CD14-positive monocyte (primary cell): ENCODE results near the gene SCYGR1. TPM values are rescaled to one million over a fixed set of nuclear protein-coding genes. Genes with fewer than 3 reads are reported as not detected.

Experiments
- DNase-seq, 3 donors: peaks; one replicate each; pipeline ENCODE4 v3.0.0-alpha.2; 2011 to 2022
- H2AFZ ChIP-seq: 2 replicates; pipeline ENCODE4 v1.6.0; 2012; ENCODE audit warnings: mild to moderate bottlenecking, low read depth, low read length, inconsistent platforms; ENCODE audit not compliant: insufficient read depth, poor library complexity, severe bottlenecking
- H3K27ac ChIP-seq, 2 donors: 1 replicate in 1 of 2; 2 replicates in 1 of 2; pipeline ENCODE4 v1.5.1; 2012 to 2013; ENCODE audit warnings: low read length in 2 of 2, control low read depth in 1 of 2, inconsistent platforms in 1 of 2, low read depth in 1 of 2, mild to moderate bottlenecking in 1 of 2
- H3K27me3 ChIP-seq, 2 donors: one replicate each; pipeline versions ENCODE4 v1.6.0 to v1.6.1; 2011 to 2013; ENCODE audit warnings: low read length in 2 of 2; ENCODE audit not compliant: control insufficient read depth in 2 of 2, insufficient read depth in 2 of 2
- H3K36me3 ChIP-seq, 2 donors: replicated peaks in 1 of 2; 1 replicate in 1 of 2; 2 replicates in 1 of 2; pipeline versions ENCODE4 v1.5.1 to v1.6.1; 2012 to 2013; ENCODE audit warnings: low read length in 2 of 2, control low read depth in 1 of 2, inconsistent platforms in 1 of 2, mild to moderate bottlenecking in 1 of 2; ENCODE audit not compliant: insufficient read depth in 2 of 2, control insufficient read depth in 1 of 2
- H3K4me1 ChIP-seq, 2 donors: 1 replicate in 1 of 2; 2 replicates in 1 of 2; pipeline versions ENCODE4 v1.5.1 to v1.6.1; 2012 to 2013; ENCODE audit warnings: low read length in 2 of 2, control low read depth in 1 of 2, inconsistent platforms in 1 of 2, mild to moderate bottlenecking in 1 of 2, moderate library complexity in 1 of 2; ENCODE audit not compliant: insufficient read depth in 2 of 2, control insufficient read depth in 1 of 2
- H3K4me2 ChIP-seq: replicated peaks from 2 replicates; pipeline ENCODE3; 2012; ENCODE audit warnings: low read length, moderate library complexity, mild to moderate bottlenecking; ENCODE audit not compliant: poor library complexity, severe bottlenecking; ENCODE audit errors: extremely low read depth
- H3K4me3 ChIP-seq, 3 experiments: fragments of 200-600 bp in 1 of 3; sonication (generic) in 1 of 3; replicated peaks in 1 of 3; 1 replicate in 2 of 3; 2 replicates in 1 of 3; pipeline ENCODE4 v1.5.1; 2011 to 2013; ENCODE audit warnings: low read length in 3 of 3, mild to moderate bottlenecking in 3 of 3, control low read depth in 2 of 3, low read depth in 2 of 3, inconsistent platforms in 1 of 3, moderate library complexity in 1 of 3
- H3K79me2 ChIP-seq: 2 replicates; pipeline ENCODE4 v1.6.0; 2012; ENCODE audit warnings: mild to moderate bottlenecking, control low read depth, inconsistent platforms, low read length, moderate library complexity; ENCODE audit not compliant: insufficient read depth
- H3K9ac ChIP-seq: 2 replicates; pipeline ENCODE4 v1.6.0; 2017; ENCODE audit warnings: low read length, mild to moderate bottlenecking; ENCODE audit not compliant: insufficient read depth, poor library complexity, severe bottlenecking
- H3K9me3 ChIP-seq, 2 donors: replicated peaks in 1 of 2; 1 replicate in 1 of 2; 2 replicates in 1 of 2; pipeline versions ENCODE4 v1.5.1 to v1.6.1; 2012 to 2013; ENCODE audit warnings: low read length in 2 of 2, control low read depth in 1 of 2; ENCODE audit not compliant: control insufficient read depth in 1 of 2, insufficient read depth in 1 of 2
- H4K20me1 ChIP-seq: 2 replicates; pipeline ENCODE4 v1.6.0; 2012; ENCODE audit warnings: mild to moderate bottlenecking, low read length, control low read depth, moderate library complexity; ENCODE audit not compliant: insufficient read depth
- H3K27ac Mint-ChIP-seq, 7 donors: one replicate each; pipeline ENCODE4 v1.8.0; 2020; ENCODE audit warnings: mild to moderate bottlenecking in 7 of 7, mixed read lengths in 7 of 7, moderate library complexity in 6 of 7, inconsistent platforms in 2 of 7
- H3K27me3 Mint-ChIP-seq, 3 donors: one replicate each; pipeline ENCODE4 v1.8.0; 2021 to 2022; ENCODE audit warnings: low read depth in 3 of 3, mild to moderate bottlenecking in 3 of 3, mixed read lengths in 3 of 3, moderate library complexity in 3 of 3, inconsistent platforms in 1 of 3
- H3K36me3 Mint-ChIP-seq, 2 donors: one replicate each; pipeline ENCODE4 v1.8.0; 2020; ENCODE audit warnings: mixed read lengths in 2 of 2, inconsistent platforms in 1 of 2, mild to moderate bottlenecking in 1 of 2
- H3K4me1 Mint-ChIP-seq: one replicate; pipeline ENCODE4 v1.8.0; 2020; ENCODE audit warnings: mild to moderate bottlenecking, mixed read lengths
- H3K4me3 Mint-ChIP-seq, 2 donors: one replicate each; pipeline ENCODE4 v1.8.0; 2020; ENCODE audit warnings: mild to moderate bottlenecking in 2 of 2, mixed read lengths in 2 of 2, moderate library complexity in 1 of 2
- H3K9me3 Mint-ChIP-seq, 7 donors: one replicate each; pipeline ENCODE4 v1.8.0; 2020 to 2022; ENCODE audit warnings: mixed read lengths in 7 of 7, mild to moderate bottlenecking in 6 of 7, moderate library complexity in 6 of 7, inconsistent platforms in 2 of 7
- WGBS: methylation state at CpG from one replicate; pipeline ENCODE4 v1.1.5; 2013; ENCODE audit warnings: missing lambda C conversion rate; ENCODE audit not compliant: insufficient coverage; 5-methylcytosine and 5-hydroxymethylcytosine counted together
- intact Hi-C, 2 donors: fragments of 100-400 bp; cut with micrococcal nuclease; formaldehyde crosslinking; loops; one replicate each; pipeline versions ENCODE4 v1.15.0 to v1.15.1; 2023
- polyA plus RNA-seq, 3 donors: library from polyadenylated mRNA; depleted of rRNA in 1 of 3; unstranded in 2 of 3; stranded (reverse) in 1 of 3; fragments of 300-500 nt in 2 of 3; fragments of >200 nt in 1 of 3; fragmentation: Illumina TruSeq in 2 of 3; gene quantifications; 1 replicate in 2 of 3; 2 replicates in 1 of 3; pipeline ENCODE4 v1.2.3, GENCODE V29; 2012 to 2021
- TF ChIP-seq, protein P1 (sequence below): fragments of 200-600 bp; IDR thresholded peaks from one replicate; pipeline ENCODE4 v1.8.0; 2022; ENCODE audit warnings: antibody characterized with exemption, mild to moderate bottlenecking

Gene SCYGR1
- polyA plus RNA-seq, 3 donors: not detected

DNA sequence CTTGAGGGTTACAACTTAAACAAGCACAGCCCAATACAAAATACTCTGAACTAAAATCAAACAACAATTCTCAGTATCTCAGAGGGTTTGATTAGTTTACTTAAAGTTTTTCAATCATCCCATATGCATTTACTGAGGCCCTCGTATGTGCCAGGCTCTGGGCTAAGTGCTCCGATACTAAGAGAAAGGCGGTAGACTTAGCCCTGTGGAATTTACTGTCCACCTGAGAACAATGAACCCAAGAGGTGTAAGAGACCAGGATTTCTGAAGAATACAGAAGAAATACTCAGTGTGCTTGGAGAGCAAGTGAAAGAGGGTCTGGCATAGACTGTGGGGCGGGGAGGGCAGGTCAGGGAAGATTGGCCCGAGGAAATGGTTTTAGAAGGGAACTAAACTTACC is 25.1 kb upstream of the SCYGR1 start:
- peak overlapping the region in 1 of 2 donors; percentile 21 for H3K27ac ChIP-seq
- H3K4me2 ChIP-seq: no peak overlapping the region
- H3K4me3 Mint-ChIP-seq: peak overlapping the region in 1 of 2 donors; percentile 43
- peaks cover 0 to 2% (median 1%) of the 10 kb centered on the region in 3 donors for H3K27me3 Mint-ChIP-seq
- H3K4me1 ChIP-seq: peaks cover 85 to 90% of the 10 kb centered on the region in 2 donors
- no peaks in the 10 kb centered on the region for H3K9me3 ChIP-seq
- H3K36me3 ChIP-seq: no peaks in the 10 kb centered on the region
- 100% methylated on average over 1 of the region's 5 CpGs for WGBS
- peaks cover 80% of the 10 kb centered on the region for H3K4me1 Mint-ChIP-seq
- peak overlapping the region in 1 of 3 experiments; percentile 23 for H3K4me3 ChIP-seq
- intact Hi-C loops: no loop called here
- H3K27me3 ChIP-seq: no peaks in the 10 kb centered on the region
- H4K20me1 ChIP-seq: no peaks in the 10 kb centered on the region
- H3K9ac ChIP-seq: no peak overlapping the region
- peaks cover 0 to 6% of the 10 kb centered on the region in 2 donors for H3K36me3 Mint-ChIP-seq
- no peaks in the 10 kb centered on the region for H3K79me2 ChIP-seq
- TF ChIP-seq, protein P1, sequence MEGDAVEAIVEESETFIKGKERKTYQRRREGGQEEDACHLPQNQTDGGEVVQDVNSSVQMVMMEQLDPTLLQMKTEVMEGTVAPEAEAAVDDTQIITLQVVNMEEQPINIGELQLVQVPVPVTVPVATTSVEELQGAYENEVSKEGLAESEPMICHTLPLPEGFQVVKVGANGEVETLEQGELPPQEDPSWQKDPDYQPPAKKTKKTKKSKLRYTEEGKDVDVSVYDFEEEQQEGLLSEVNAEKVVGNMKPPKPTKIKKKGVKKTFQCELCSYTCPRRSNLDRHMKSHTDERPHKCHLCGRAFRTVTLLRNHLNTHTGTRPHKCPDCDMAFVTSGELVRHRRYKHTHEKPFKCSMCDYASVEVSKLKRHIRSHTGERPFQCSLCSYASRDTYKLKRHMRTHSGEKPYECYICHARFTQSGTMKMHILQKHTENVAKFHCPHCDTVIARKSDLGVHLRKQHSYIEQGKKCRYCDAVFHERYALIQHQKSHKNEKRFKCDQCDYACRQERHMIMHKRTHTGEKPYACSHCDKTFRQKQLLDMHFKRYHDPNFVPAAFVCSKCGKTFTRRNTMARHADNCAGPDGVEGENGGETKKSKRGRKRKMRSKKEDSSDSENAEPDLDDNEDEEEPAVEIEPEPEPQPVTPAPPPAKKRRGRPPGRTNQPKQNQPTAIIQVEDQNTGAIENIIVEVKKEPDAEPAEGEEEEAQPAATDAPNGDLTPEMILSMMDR: no peak
- H3K9me3 Mint-ChIP-seq: no peaks in the 10 kb centered on the region
- H2AFZ ChIP-seq: peak overlapping the region; percentile 29
- peak overlapping the region in 5 of 7 donors; percentile 10 to 84 (median 67) for H3K27ac Mint-ChIP-seq
- no peak for DNase-seq

DNA sequence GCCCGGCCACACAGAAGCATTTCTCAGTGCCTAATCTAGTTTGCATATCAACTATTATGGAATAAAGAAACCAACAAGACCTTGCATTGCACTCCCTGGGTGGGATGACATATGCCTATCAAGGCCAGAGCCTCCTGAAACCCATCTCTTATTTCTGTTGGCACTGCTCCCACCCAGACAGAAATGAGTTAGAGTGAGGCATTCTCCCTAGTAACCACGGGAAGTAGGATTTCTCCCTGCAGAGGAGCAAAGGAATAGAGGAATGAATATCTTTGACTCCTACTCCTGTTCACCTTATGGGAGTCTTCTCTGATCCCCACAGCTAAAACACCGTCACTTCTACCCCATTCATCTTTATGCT is 24.2 kb upstream of the SCYGR1 start:
- no peak overlapping the region for H3K4me3 Mint-ChIP-seq
- Histone ChIP-seq H3K9ac (no peak overlapping the region), H3K4me1 (peaks cover 85 to 90% of the 10 kb centered on the region in 2 donors), H3K27ac (no peak overlapping the region), H3K4me2 (no peak overlapping the region), H2AFZ (no peak overlapping the region), H3K79me2 (no peaks in the 10 kb centered on the region), H3K9me3 (no peaks in the 10 kb centered on the region), H3K27me3 (no peaks in the 10 kb centered on the region), H3K36me3 (no peaks in the 10 kb centered on the region), H4K20me1 (no peaks in the 10 kb centered on the region), H3K4me3 (no peak overlapping the region)
- peak overlapping the region in 4 of 7 donors; percentile 32 to 69 (median 40) for H3K27ac Mint-ChIP-seq
- TF ChIP-seq, protein P1: no peak
- peaks cover 0 to 5% of the 10 kb centered on the region in 2 donors for H3K36me3 Mint-ChIP-seq
- no peak for DNase-seq
- peaks cover 0 to 2% (median 1%) of the 10 kb centered on the region in 3 donors for H3K27me3 Mint-ChIP-seq
- 100% methylated on average over 1 of the region's 3 CpGs for WGBS
- intact Hi-C loops: no loop called here
- peaks cover 82% of the 10 kb centered on the region for H3K4me1 Mint-ChIP-seq
- H3K9me3 Mint-ChIP-seq: no peaks in the 10 kb centered on the region
